Measurements from ENCODE around the gene SFRP5.
A peak's percentile ranks its signal among the peaks of the same experiment; 100 is the strongest.

DNA sequence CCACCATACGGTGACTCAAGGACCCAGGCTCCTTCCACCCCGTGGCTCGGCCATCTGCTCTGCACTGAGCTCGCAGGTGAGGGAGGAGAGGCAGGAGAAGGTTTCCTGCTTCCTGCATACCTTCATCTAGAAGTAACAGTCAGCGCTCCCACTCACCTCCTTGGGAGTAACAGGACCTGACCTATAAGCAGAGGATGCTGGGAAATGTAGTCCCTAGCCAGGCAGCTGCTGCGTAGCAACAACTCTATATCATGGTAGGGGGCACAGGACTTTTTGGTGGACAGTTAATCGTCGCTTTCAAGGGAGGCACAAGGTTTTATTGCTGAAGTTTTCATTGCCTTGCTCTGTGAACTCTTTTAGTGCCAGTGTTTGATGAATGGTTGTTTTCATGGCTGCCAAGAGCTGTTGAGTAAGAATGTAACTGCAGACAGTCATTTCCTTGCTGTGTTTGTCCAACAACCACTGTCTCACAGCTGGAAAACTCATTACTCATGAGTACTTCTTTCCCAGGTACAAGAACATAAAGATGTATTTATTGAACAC lies 45.1 kb downstream of the SFRP5 start:
- TF ChIP-seq POLR2A (IDR thresholded peaks at IDR 0.05; ENCODE audit: low read depth, low read length): no peak
- no peak for TF ChIP-seq CTCF (conservative IDR thresholded peaks at IDR 0.05; ENCODE audit: low read depth, low read length)
- no peak for TF ChIP-seq RFX5 (IDR thresholded peaks at IDR 0.05; ENCODE audit: low read depth, low read length)
- peak; percentile 34; the same call in 1 of the 2 replicates for TF ChIP-seq FOS (IDR thresholded peaks at IDR 0.05; ENCODE audit: low read depth, low read length)
- TF ChIP-seq, protein P1, sequence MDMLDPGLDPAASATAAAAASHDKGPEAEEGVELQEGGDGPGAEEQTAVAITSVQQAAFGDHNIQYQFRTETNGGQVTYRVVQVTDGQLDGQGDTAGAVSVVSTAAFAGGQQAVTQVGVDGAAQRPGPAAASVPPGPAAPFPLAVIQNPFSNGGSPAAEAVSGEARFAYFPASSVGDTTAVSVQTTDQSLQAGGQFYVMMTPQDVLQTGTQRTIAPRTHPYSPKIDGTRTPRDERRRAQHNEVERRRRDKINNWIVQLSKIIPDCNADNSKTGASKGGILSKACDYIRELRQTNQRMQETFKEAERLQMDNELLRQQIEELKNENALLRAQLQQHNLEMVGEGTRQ (IDR thresholded peaks at IDR 0.05; ENCODE audit: low read depth, low read length): no peak

Data from IMR-90 (cell line).